ENCODE measurements around the gene SYTL1.

Gene SYTL1

DNA sequence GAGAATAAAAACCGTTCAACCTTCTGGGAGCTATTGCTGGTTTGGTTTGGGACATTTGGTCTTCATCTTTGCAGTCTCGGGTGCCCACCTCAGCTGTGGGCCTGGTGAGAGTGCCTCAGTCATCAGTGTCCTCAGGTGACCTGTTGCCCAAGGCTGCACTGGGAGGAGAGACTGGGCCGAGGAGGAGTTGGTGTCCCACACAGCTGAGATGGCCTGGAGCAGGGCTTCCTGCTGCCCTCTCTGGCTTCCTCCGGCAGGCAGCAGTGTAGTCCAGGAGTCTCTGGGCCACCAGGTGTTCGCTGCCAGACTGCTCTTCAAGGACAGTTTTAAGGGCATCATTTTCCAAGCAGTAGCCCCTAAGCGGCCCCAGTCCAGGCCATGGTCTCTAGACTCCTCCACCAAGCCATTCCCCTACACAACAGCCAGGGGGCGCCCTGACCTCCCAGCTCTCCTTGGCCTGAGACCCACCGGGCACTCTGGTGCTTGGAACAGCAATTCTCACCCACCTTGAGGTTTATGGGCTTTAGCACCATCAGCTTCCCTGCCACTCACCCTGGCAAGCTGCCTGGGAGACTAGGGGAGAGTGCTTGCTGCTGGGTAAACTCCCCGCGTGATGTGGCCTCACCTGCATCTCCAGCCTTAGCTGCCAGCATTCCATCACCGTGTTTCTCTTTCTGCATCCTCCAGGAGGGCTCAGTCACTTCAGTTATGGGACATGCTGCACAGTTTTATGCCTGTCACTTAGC, 9.1 kb upstream of the SYTL1 start:
- peak overlapping the region in 1 of 2 donors; percentile 86 for H3K27ac Mint-ChIP-seq
- no peaks in the 10 kb centered on the region for H3K9me3 Mint-ChIP-seq
- peaks cover 32% of the 10 kb centered on the region for H3K4me1 Mint-ChIP-seq
- ATAC-seq (peak; percentile 81), DNase-seq (peak; percentile 55 to 56)
- H3K4me3 Mint-ChIP-seq: no peak overlapping the region
- H3K27me3 Mint-ChIP-seq: no peaks in the 10 kb centered on the region

DNA sequence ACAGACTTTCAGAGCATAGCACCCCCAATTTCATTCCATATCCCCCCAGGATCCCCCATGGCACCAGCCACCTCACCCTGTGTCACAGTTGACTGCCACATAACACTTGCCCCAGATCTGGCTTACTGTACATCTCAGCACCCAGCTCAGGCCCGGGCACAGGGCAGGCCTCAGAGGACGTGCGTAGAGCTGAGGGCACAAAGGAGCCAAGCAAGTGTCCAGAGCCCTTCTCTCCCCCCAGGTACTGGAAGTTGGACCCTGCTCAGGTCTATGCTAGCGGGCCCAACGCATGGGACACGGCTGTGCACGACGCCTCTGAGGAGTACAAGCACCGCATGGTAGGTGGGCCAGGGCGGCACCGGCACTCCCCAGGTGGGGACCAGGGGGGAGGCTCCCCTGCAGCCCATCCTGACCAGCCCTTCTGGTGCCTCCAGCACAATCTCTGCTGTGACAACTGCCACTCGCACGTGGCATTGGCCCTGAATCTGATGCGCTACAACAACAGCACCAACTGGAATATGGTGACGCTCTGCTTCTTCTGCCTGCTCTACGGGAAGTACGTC, 8.0 kb upstream of the SYTL1 start:
- Mint-ChIP-seq H3K4me3 (no peak overlapping the region), H3K27me3 (no peaks in the 10 kb centered on the region), H3K27ac (peak overlapping the region in 1 of 2 donors; percentile 69), H3K9me3 (no peaks in the 10 kb centered on the region), H3K4me1 (peaks cover 26% of the 10 kb centered on the region)
- DNase-seq (no peak), ATAC-seq (no peak)

DNA sequence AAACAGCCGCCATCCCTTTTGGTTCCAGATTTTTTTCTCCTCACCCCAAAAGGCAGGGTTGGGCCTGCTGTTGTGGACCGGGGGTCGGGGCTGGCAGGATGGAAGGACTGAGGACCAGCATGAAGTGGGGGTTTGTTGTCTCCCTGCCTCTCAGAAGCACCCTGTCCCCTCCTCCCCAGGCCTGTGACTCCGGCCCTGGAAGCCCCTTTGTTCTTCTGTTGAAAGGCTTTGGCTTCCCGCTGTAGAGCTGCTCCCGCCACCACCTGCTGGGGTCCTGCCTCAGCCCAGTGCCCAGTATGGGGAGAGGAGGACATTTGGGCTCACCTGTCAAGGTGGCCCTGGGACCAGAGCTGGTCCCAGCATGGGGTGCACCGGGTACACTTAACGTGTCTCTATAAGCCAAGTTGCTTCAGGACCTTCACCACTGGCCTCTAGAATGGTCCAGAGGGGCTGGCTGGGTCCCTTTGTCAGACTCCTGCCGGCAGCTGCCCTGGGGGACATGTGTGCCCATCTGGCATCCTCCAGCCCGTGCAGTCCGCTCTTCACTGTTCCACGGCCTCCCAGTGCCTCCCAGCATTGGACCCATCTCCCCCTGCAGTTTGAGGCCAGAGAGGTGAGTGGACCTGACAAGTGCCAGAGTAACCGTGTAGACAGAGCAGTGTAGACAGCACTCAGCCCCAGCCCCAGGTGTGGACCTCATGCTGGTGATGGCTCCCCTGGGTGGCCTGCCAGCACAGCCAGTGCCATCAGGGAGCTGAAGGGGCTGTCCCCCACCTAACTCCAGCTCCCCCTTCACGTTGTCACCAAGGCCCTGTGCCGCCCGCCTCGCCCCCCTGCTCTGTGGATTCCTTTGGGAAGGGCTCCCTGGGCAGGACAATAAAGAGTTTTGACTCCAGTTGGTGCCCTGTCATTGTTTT, 6.1 kb upstream of the SYTL1 start:
- ATAC-seq: no peak
- peaks cover 34% of the 10 kb centered on the region for H3K4me1 Mint-ChIP-seq
- H3K4me3 Mint-ChIP-seq: no peak overlapping the region
- no peak for DNase-seq
- H3K27ac Mint-ChIP-seq: peak overlapping the region in 1 of 2 donors; percentile 55
- no peaks in the 10 kb centered on the region for H3K27me3 Mint-ChIP-seq
- H3K9me3 Mint-ChIP-seq: no peaks in the 10 kb centered on the region

DNA sequence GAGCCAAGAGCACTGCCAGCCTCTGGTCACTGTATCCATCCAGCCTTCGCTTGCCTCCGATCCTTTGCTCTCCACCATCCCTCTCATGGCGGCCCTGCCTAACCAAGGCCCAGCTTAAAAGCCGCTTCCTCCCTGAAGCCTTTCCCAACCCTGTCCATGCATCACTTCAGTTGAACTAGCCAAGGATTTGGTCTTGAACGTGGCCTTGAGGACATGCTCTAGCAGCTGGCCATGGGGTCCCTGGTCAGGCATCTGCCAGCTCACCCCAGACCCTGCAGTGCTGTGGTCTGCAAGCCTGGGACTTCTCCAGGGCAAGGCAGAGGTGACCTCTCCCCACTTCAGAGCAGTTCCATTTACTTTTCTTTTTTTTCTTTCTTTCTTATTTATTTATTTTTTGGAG, 5.1 kb upstream of the SYTL1 start:
- Mint-ChIP-seq H3K4me3 (no peak overlapping the region), H3K4me1 (peaks cover 42% of the 10 kb centered on the region), H3K9me3 (no peaks in the 10 kb centered on the region)

DNA sequence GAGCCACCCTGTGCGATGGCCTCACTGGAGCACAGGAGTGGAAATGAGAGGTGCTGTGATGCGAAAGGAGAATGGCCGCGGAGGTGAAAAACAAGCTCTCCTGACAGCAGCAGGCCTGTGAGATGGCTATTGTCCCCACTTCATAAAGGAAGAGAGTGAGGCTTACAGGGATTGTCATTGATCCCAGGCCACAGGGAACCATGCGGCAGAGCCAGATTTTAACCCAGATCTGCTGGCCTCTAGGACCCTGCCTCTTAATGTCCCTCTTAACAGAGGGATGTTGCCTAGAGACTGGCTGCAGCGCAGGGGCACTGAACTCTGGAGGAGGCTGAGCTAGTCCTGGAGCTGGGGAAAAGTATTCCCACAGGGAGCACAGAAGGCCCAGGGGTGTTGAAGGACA, 3.1 kb upstream of the SYTL1 start:
- Mint-ChIP-seq H3K4me1 (peaks cover 51% of the 10 kb centered on the region), H3K4me3 (no peak overlapping the region), H3K9me3 (no peaks in the 10 kb centered on the region), H3K27ac (peak overlapping the region; percentile 70 to 77), H3K27me3 (no peaks in the 10 kb centered on the region)
- DNase-seq: no peak
- ATAC-seq: no peak

More for the DNA sequence above, 5.1 kb upstream of the SYTL1 start:
- ATAC-seq: no peak
- no peak for DNase-seq
- Mint-ChIP-seq H3K27me3 (no peaks in the 10 kb centered on the region), H3K27ac (no peak overlapping the region)

DNA sequence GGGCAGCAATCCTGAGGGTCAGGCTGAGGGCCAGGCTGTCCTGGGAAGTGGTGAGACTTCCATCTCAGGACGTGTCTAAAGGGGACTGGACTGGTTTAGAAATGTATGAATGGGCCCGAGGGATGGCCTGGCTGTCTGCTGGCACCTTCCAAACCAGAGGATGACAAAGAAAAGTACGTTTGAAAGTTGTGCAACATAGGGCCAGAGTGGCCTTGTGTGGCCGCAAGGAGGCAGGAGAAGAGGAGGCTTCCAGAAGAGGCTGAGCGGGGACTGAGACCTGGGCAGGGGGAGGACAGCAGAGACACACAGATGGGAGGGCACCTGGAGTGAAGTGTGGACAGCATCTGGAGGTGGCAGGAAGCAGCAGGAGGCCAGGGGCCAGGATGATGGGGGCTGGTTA, 2.6 kb upstream of the SYTL1 start:
- peak overlapping the region; percentile 16 to 29 for H3K4me3 Mint-ChIP-seq
- peak overlapping the region; percentile 70 to 77 for H3K27ac Mint-ChIP-seq
- no peak for ATAC-seq
- H3K9me3 Mint-ChIP-seq: no peaks in the 10 kb centered on the region
- no peak for DNase-seq
- no peaks in the 10 kb centered on the region for H3K27me3 Mint-ChIP-seq
- H3K4me1 Mint-ChIP-seq: peaks cover 55% of the 10 kb centered on the region

DNA sequence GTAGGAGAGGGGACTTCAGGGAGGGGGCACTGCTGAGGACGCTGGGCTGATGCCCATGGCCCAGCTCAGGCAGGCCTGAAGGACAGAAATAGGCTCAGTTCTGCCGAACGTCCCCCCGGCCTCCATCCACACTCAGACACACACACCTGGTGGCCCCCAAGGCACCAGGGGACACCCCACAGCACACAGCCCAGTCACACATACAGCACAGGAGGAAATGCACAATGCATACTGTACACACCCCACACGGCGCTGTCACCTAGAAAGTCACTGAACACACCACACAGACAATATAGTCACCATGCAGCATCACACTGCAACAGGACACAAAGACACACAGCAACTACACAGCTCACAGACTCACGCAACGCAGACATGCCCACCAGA, 562 bp downstream of the SYTL1 start:
- H3K27ac Mint-ChIP-seq: peak overlapping the region; percentile 96 to 98
- ATAC-seq (peak; percentile 68), DNase-seq (peak in 1 of 2 donors; percentile 50)
- H3K4me1 Mint-ChIP-seq: peaks cover 74% of the 10 kb centered on the region
- no peaks in the 10 kb centered on the region for H3K9me3 Mint-ChIP-seq
- no peaks in the 10 kb centered on the region for H3K27me3 Mint-ChIP-seq
- peak overlapping the region; percentile 87 to 88 for H3K4me3 Mint-ChIP-seq

DNA sequence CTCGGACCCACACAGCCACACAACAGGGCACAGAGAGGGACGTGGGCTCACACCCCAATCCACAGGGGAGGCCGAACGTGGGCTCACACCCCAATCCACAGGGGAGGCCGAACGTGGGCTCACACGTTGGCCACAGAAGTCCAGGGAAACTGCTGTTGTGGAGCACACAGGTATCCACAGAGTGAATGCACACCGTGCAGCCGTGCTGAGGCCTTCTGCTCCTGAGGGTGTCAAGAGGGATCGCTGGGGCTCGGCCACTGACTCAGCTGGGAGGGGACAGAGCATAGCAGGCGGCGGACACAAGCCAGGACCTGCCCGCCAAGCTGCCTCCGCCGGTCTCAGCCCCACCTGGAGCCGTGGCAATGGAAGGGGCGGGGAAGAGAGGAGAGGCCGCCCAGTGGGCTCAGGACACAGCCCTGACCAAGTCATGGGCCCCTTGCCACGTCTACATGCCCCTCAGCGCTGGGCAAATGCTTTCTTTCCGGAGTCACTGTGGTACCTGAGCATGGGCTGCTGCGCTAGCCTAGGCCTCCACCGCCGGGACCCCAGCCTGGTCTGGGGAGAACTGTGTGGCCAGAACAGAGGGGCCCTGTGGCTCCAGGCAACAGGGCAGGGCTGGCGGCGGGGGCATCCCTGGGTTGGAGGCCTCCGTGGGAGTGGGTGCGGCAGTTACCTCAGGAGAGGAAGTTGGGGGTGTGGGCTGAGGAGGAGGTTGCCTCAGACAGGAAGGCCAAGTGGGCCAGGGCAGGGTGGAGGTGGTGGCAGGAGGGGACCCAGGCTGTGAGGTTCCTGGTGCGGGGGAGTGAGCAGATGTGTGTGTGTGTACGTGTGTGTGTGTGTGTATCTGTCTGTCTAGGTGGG, 1.2 kb downstream of the SYTL1 start:
- peak; percentile 61 to 76 for DNase-seq
- no peaks in the 10 kb centered on the region for H3K9me3 Mint-ChIP-seq
- peaks cover 74% of the 10 kb centered on the region for H3K4me1 Mint-ChIP-seq
- no peaks in the 10 kb centered on the region for H3K27me3 Mint-ChIP-seq
- peak; percentile 67 for ATAC-seq
- peak overlapping the region; percentile 87 to 88 for H3K4me3 Mint-ChIP-seq
- H3K27ac Mint-ChIP-seq: peak overlapping the region; percentile 96 to 98

DNA sequence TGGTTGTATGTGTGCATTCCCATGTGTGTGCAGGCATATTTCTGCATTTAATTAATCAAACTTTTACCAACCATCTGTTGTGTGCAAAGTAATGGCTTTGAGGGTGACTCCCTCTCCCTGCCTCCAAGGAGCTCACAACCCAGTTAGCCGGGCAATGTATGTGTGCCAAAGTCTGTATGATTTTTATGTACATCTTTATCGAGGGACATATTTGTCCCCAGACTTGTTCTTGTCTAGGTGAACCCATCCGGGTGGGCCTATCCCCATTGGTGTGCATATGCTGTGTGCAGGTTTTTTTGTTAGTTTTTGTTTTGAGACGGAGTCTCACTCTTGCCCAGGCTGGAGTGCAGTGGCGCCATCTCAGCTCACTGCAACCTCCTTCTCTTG, 1.8 kb downstream of the SYTL1 start:
- Mint-ChIP-seq H3K9me3 (no peaks in the 10 kb centered on the region), H3K27ac (peak overlapping the region; percentile 16 to 98), H3K4me3 (peak overlapping the region; percentile 87 to 88), H3K27me3 (no peaks in the 10 kb centered on the region), H3K4me1 (peaks cover 71% of the 10 kb centered on the region)
- ATAC-seq (no peak), DNase-seq (no peak)

DNA sequence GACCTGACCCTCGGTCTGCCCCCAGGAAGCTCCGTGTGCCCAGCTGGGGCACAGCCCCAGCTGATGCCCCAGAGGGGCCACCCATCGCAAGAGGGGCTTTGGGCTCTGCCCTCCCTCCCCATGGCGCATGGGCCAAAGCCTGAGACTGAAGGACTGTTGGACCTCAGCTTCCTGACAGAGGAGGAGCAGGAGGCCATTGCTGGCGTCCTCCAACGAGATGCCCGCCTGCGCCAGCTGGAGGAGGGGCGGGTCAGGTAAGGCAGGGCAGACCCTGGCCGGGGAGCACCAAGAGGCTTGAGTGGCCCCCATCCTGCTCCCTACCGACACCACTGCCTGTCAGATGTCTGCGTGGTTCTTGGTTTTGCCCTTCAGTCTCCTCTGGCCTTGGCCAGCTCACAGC, 3.5 kb downstream of the SYTL1 start:
- Mint-ChIP-seq H3K4me3 (no peak overlapping the region), H3K9me3 (no peaks in the 10 kb centered on the region), H3K27me3 (no peaks in the 10 kb centered on the region), H3K27ac (no peak overlapping the region), H3K4me1 (peaks cover 61% of the 10 kb centered on the region)
- ATAC-seq: no peak
- no peak for DNase-seq

DNA sequence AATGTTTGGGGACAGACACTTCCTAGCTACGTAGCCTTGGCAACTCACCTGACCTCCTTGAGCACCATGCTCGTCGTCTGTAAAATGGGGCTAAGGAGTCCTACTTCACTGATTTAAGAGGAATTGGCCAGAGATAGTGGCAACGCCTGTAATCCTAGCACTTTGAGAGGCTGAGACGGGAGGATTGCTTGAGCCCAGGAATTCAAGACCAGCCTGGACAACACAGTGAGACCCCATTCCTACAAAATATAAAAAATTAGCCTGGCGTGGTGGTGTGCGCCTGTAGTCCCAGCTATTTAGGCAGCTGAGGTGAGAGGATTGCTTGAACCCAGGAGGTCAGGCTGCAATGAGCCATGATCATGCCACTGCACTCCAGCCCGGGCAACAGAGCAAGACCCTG, 4.5 kb downstream of the SYTL1 start:
- no peak overlapping the region for H3K27ac Mint-ChIP-seq
- H3K9me3 Mint-ChIP-seq: no peaks in the 10 kb centered on the region
- ATAC-seq: no peak
- no peaks in the 10 kb centered on the region for H3K27me3 Mint-ChIP-seq
- no peak for DNase-seq
- no peak overlapping the region for H3K4me3 Mint-ChIP-seq
- peaks cover 50% of the 10 kb centered on the region for H3K4me1 Mint-ChIP-seq

DNA sequence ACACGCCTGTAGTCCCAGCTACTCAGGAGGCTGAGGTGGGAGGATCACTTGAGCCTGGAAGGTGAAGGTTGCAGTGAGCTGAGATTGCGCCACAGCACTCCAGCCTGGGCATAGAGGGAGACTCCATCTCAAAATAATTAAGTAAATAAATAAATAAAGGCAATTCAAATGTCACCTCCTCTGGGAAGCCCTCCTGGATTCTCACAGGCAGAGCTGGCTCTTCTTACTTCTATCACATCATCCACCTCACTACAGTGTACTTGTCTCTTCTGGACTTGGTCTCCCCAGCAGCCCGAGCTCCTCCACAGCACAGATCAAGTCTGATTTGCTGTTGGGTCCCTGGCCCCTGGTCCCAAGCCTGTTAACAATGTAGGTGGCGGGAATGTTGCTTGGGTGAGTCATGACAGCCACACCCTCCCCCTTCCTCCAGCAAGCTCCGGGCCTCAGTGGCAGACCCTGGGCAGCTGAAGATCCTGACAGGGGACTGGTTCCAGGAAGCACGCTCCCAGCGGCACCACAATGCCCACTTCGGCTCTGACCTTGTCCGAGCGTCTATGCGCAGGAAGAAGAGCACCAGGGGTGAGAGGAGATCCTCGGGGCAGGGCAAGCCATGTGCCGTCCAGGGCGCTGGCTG, 5.3 kb downstream of the SYTL1 start:
- Mint-ChIP-seq H3K4me1 (peaks cover 47% of the 10 kb centered on the region), H3K27me3 (no peaks in the 10 kb centered on the region), H3K4me3 (no peak overlapping the region), H3K9me3 (no peaks in the 10 kb centered on the region), H3K27ac (peak overlapping the region; percentile 75 to 91)
- no peak for ATAC-seq
- no peak for DNase-seq

DNA sequence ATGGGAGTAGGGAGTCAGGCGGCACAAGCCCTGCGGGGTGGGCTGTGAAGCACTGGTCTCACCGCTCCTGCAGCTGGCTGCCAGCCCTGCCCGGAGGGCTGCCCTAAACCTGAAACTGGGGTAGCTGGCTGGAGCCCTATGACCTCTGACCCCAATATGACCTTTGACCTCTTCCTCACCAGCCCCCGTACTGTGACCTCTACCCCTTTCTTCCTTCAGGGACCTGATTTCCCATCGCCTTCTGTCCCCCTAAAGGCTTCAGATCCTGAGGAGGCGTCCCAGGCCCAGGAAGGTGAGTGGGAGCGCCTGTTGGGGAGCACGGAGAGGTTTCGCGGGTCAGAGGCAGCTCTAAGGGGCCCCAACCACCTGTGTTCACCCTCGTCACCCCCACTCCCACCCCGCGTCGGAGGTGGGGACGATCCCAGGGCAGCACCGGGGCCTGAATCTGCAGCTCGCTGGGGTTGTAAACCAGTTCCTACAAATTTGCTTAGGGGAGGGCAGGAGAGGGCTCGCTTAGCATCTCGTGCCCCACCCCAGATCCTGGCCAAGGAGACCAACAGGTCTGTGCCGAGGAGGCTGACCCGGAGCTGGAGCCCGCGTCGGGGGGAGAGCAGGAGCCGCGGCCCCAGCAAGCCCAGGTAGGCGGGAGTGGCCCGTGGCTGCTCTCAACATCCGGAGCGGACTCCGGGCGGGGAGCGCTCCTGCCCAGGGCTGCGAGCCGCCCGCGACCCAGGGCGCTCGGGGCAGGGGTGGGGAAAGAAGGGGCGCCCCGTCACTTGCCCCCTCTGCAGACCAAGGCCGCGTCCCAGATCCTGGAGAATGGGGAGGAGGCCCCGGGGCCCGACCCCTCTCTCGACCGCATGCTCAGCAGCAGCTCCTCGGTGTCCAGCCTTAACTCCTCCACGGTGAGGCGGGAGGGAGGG, 7.3 kb downstream of the SYTL1 start:
- ATAC-seq (peak; percentile 61), DNase-seq (no peak)
- no peaks in the 10 kb centered on the region for H3K9me3 Mint-ChIP-seq
- H3K27ac Mint-ChIP-seq: no peak overlapping the region
- H3K27me3 Mint-ChIP-seq: no peaks in the 10 kb centered on the region
- H3K4me3 Mint-ChIP-seq: peak overlapping the region in 1 of 2 donors; percentile 79
- H3K4me1 Mint-ChIP-seq: peaks cover 27% of the 10 kb centered on the region

Measured in stimulated activated naive CD8-positive, alpha-beta T cell treated with anti-CD3 and anti-CD28 coated beads, Interleukin-15, amount 100 ng/mL, for 72 hours (primary cell).